ENCODE results near the gene PRLHR.

DNA sequence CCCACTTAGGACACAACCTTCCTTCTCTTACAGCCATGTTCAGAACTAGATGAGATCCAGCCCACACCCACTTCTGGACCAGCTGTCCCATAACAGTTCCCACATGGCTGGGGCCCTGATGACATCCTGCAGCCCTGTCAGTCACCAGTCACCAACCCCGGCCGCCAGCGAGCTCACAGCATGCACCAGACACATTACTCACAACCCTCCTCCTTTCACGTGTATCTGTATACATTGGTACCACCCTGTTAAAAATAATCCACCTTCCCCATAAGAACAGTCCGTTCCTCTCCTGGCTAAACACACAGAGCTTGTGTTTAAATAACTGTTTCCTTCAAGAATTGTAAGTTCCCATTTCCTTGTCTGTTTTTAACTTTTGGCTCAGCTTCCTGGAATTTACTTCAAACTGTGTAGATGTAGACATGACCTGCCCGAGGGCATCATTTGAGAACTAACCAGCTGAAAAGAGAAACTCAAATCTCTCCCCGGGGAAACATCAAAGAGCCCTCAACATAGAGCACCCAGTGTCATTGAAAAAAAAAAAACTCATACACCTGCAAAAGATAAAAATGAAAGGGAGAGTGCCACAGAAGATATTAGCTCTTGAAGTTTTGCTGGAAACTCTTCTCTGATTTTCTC, 26.0 kb upstream of the PRLHR start:
- TF ChIP-seq CTCF (IDR thresholded peaks at IDR 0.05) (no peak), POLR2A (IDR thresholded peaks at IDR 0.05) (no peak)

All from uterus (tissue), 2 donors.